Astrocyte (in vitro differentiated cells and primary cell): ENCODE data around the gene CPEB3.

Experiments
- EZH2 ChIP-seq: IDR thresholded peaks from 2 replicates; pipeline ENCODE4 v1.6.1; 2012; ENCODE audit warnings: mild to moderate bottlenecking, low read length, inconsistent platforms; ENCODE audit not compliant: insufficient read depth
- TF ChIP-seq, protein P1 (sequence below): IDR thresholded peaks from 2 replicates; pipeline ENCODE4 v1.5.1; 2011; ENCODE audit warnings: low read depth, mild to moderate bottlenecking, inconsistent platforms, low read length, moderate library complexity; ENCODE audit not compliant: insufficient read depth

DNA sequence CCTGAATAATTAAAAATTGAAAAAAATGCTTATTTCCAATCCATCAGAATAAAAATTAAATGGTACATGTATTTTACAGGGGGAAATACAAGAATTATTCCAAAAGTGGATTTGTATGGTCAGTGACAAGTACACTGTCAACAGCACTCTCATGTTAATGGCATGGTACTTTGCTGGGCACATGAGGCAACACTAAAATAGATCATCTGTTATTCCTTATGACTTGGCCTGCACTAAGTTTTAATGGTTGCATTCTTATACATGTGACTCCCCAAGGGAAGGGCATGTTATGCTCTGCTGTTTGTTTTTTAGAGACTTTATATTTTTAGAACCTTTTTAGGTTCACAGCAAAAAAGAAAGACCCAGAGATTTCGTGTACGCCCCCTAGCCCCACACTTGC lies 128.3 kb downstream of the CPEB3 start:
- TF ChIP-seq, protein P1, sequence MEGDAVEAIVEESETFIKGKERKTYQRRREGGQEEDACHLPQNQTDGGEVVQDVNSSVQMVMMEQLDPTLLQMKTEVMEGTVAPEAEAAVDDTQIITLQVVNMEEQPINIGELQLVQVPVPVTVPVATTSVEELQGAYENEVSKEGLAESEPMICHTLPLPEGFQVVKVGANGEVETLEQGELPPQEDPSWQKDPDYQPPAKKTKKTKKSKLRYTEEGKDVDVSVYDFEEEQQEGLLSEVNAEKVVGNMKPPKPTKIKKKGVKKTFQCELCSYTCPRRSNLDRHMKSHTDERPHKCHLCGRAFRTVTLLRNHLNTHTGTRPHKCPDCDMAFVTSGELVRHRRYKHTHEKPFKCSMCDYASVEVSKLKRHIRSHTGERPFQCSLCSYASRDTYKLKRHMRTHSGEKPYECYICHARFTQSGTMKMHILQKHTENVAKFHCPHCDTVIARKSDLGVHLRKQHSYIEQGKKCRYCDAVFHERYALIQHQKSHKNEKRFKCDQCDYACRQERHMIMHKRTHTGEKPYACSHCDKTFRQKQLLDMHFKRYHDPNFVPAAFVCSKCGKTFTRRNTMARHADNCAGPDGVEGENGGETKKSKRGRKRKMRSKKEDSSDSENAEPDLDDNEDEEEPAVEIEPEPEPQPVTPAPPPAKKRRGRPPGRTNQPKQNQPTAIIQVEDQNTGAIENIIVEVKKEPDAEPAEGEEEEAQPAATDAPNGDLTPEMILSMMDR, result no peak
- no peak for TF ChIP-seq EZH2
